Endodermal cell (in vitro differentiated cells): ENCODE data around the gene BRD3. TPM values are rescaled to one million over a fixed set of nuclear protein-coding genes. Genes with fewer than 3 reads are reported as not detected.

Source experiments
- DNase-seq: peaks from one replicate; pipeline ENCODE4 v3.0.0-alpha.2; 2017
- H3K27ac ChIP-seq: 2 replicates; pipeline ENCODE4 v1.5.1; 2013; ENCODE audit warnings: mild to moderate bottlenecking, low read depth, low read length, moderate library complexity
- H3K27me3 ChIP-seq: 2 replicates; pipeline ENCODE4 v1.6.1; 2013; ENCODE audit warnings: mild to moderate bottlenecking, low read length, moderate library complexity; ENCODE audit not compliant: insufficient read depth, control insufficient read depth, poor library complexity, severe bottlenecking
- H3K36me3 ChIP-seq: 2 replicates; pipeline ENCODE4 v1.7.0; 2013; ENCODE audit warnings: mild to moderate bottlenecking, low read length, moderate library complexity; ENCODE audit not compliant: control insufficient read depth, insufficient read depth
- H3K4me1 ChIP-seq: one replicate; pipeline ENCODE4 v1.7.0; 2013; ENCODE audit warnings: low read length; ENCODE audit not compliant: control insufficient read depth, insufficient read depth
- H3K4me3 ChIP-seq: 2 replicates; pipeline ENCODE4 v1.5.1; 2013; ENCODE audit warnings: mild to moderate bottlenecking, low read length, moderate library complexity
- H3K9ac ChIP-seq: 2 replicates; pipeline ENCODE4 v1.6.1; 2013; ENCODE audit warnings: mild to moderate bottlenecking, low read length, moderate library complexity; ENCODE audit not compliant: poor library complexity, severe bottlenecking; ENCODE audit errors: extremely low read depth
- H3K9me3 ChIP-seq: 2 replicates; pipeline ENCODE4 v1.6.1; 2013; ENCODE audit warnings: mild to moderate bottlenecking, low read length, moderate library complexity; ENCODE audit not compliant: control insufficient read depth
- H3K27ac Mint-ChIP-seq: 2 replicates; pipeline ENCODE4 v1.8.0; 2020; ENCODE audit warnings: mixed read lengths
- H3K27me3 Mint-ChIP-seq: 2 replicates; pipeline ENCODE4 v1.8.0; 2021; ENCODE audit warnings: mild to moderate bottlenecking, mixed read lengths; ENCODE audit not compliant: insufficient read depth
- H3K36me3 Mint-ChIP-seq: 2 replicates; pipeline ENCODE4 v1.8.0; 2020; ENCODE audit warnings: low read depth, mixed read lengths
- H3K4me1 Mint-ChIP-seq: 2 replicates; pipeline ENCODE4 v1.8.0; 2020; ENCODE audit warnings: mixed read lengths
- H3K4me3 Mint-ChIP-seq: 2 replicates; pipeline ENCODE4 v1.8.0; 2020; ENCODE audit warnings: mild to moderate bottlenecking, moderate library complexity, mixed read lengths
- H3K9me3 Mint-ChIP-seq: 2 replicates; pipeline ENCODE4 v1.8.0; 2020; ENCODE audit warnings: mild to moderate bottlenecking, mixed read lengths
- WGBS, 2 experiments: methylation state at CpG; one replicate each; pipeline versions ENCODE4 v1.1.5 to v1.1.7; 2013; ENCODE audit warnings: missing lambda C conversion rate in 2 of 2, mixed read lengths in 1 of 2; ENCODE audit not compliant: insufficient coverage in 1 of 2, insufficient read length in 1 of 2; 5-methylcytosine and 5-hydroxymethylcytosine counted together
- total RNA-seq, 2 donors: library from RNA; stranded (reverse); fragmentation: NEBNext Ultra II Directional in 1 of 2; extraction: Animal tissue kit (Norgen Biotek cat#: 25700) in 1 of 2; gene quantifications; 2 replicates in 1 of 2; 3 replicates in 1 of 2; pipeline ENCODE4 v1.2.1, GENCODE V29; 2021
- TF ChIP-seq, protein P1 (sequence below): fragments of 200-600 bp; sonication (generic); conservative IDR thresholded peaks from 2 replicates; pipeline ENCODE4 v1.5.0; 2021; ENCODE audit warnings: antibody characterized with exemption, mild to moderate bottlenecking

BRD3 gene
- total RNA-seq, 2 donors from 2014 or later: 92.3 to 103 TPM

- no peak overlapping the region for H3K27ac Mint-ChIP-seq
- peaks cover 3% of the 10 kb centered on the region for H3K36me3 Mint-ChIP-seq
- Histone ChIP-seq H3K27ac (no peak overlapping the region), H3K36me3 (no peaks in the 10 kb centered on the region), H3K9ac (no peak overlapping the region), H3K27me3 (peaks cover 27% of the 10 kb centered on the region), H3K9me3 (peaks cover 9% of the 10 kb centered on the region), H3K4me3 (no peak overlapping the region), H3K4me1 (peaks cover 2% of the 10 kb centered on the region)
- peak; percentile 40 for DNase-seq
- H3K27me3 Mint-ChIP-seq: peaks cover 35% of the 10 kb centered on the region
- H3K4me1 Mint-ChIP-seq: peaks cover 15% of the 10 kb centered on the region
- peaks cover 22% of the 10 kb centered on the region for H3K9me3 Mint-ChIP-seq
- TF ChIP-seq, protein P1, sequence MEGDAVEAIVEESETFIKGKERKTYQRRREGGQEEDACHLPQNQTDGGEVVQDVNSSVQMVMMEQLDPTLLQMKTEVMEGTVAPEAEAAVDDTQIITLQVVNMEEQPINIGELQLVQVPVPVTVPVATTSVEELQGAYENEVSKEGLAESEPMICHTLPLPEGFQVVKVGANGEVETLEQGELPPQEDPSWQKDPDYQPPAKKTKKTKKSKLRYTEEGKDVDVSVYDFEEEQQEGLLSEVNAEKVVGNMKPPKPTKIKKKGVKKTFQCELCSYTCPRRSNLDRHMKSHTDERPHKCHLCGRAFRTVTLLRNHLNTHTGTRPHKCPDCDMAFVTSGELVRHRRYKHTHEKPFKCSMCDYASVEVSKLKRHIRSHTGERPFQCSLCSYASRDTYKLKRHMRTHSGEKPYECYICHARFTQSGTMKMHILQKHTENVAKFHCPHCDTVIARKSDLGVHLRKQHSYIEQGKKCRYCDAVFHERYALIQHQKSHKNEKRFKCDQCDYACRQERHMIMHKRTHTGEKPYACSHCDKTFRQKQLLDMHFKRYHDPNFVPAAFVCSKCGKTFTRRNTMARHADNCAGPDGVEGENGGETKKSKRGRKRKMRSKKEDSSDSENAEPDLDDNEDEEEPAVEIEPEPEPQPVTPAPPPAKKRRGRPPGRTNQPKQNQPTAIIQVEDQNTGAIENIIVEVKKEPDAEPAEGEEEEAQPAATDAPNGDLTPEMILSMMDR: no peak
- WGBS, 2 experiments: 70 to 81% methylated on average over 5 to 12 of the region's 12 CpGs
- peak overlapping the region; percentile 66 for H3K4me3 Mint-ChIP-seq
Observed at GRCh38 chr9:134069480-134070399, 1.9 kb upstream of the BRD3 start.

DNA sequence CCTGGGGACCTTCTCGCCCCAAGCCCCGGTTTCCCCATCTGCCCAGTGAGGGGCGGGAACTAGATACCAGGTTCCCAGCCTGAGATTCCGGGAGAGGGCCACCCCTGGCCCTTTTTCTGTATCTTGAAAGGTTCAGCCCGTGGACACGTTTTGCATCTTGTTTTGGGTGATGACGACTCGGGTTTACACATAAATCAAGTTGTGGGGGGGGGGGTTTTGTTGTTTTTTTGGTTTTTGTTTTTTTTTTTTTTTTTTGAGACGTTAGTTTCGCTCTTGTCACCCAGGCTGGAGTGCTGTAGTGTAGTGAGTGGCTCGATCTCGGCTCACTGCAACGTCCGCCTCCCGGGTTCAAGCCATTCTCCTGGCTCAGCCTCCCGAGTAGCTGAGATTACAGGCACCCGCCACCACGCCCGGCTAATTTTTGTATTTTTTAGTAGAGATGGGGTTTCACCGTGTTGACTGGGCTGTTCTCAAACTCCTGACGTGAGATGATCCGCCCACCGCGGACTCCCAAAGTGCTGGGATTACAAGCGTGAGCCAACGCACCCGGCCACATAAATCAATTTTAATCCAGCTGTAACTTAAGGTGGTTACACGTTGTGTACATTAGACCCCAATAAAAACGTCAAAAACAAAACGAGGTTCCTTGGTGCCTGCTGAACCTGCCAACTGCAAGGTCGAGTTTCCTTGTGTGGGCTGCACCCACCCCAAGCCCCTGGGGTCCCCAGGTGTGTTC, 1.1 kb upstream of the BRD3 start:
- peak overlapping the region; percentile 75 for H3K27ac Mint-ChIP-seq
- 39 to 67% methylated on average over 18 to 31 of the region's 31 CpGs for WGBS, 2 experiments
- Histone ChIP-seq H3K36me3 (no peaks in the 10 kb centered on the region), H3K9ac (peak overlapping the region; percentile 15), H3K4me3 (peak overlapping the region; percentile 84), H3K27me3 (peaks cover 27% of the 10 kb centered on the region), H3K4me1 (peaks cover 2% of the 10 kb centered on the region), H3K27ac (no peak overlapping the region), H3K9me3 (peaks cover 1% of the 10 kb centered on the region)
- TF ChIP-seq, protein P1: no peak
- H3K9me3 Mint-ChIP-seq: peaks cover 15% of the 10 kb centered on the region
- H3K27me3 Mint-ChIP-seq: peaks cover 30% of the 10 kb centered on the region
- peak; percentile 48 for DNase-seq
- peaks cover 7% of the 10 kb centered on the region for H3K36me3 Mint-ChIP-seq
- H3K4me1 Mint-ChIP-seq: peaks cover 15% of the 10 kb centered on the region
- peak overlapping the region; percentile 66 for H3K4me3 Mint-ChIP-seq

- DNase-seq: peak; percentile 68
- Mint-ChIP-seq H3K27me3 (peaks cover 28% of the 10 kb centered on the region), H3K4me1 (peaks cover 19% of the 10 kb centered on the region), H3K9me3 (peaks cover 8% of the 10 kb centered on the region), H3K4me3 (peak overlapping the region; percentile 82), H3K36me3 (peaks cover 10% of the 10 kb centered on the region), H3K27ac (peak overlapping the region; percentile 74)
- Histone ChIP-seq H3K4me1 (peaks cover 2% of the 10 kb centered on the region), H3K36me3 (peaks cover 8% of the 10 kb centered on the region), H3K4me3 (peak overlapping the region; percentile 91), H3K9ac (peak overlapping the region; percentile 87), H3K27ac (peak overlapping the region; percentile 78), H3K9me3 (no peaks in the 10 kb centered on the region), H3K27me3 (peaks cover 27% of the 10 kb centered on the region)
- WGBS, 2 experiments: 0 to 1% methylated on average over 34 to 126 of the region's 126 CpGs
- TF ChIP-seq, protein P1: no peak
Observed at GRCh38 chr9:134066913-134067851, 644 bp downstream of the BRD3 start.
